HG03095 (cell line): ENCODE data around the gene C13orf42.

Source experiments
- ATAC-seq: cut with Tn5 transposase; IDR thresholded peaks from one replicate; pipeline ENCODE4 v1.9.1; 2021; ENCODE audit warnings: moderate library complexity; ENCODE audit not compliant: unreplicated experiment

The C13orf42 gene

DNA sequence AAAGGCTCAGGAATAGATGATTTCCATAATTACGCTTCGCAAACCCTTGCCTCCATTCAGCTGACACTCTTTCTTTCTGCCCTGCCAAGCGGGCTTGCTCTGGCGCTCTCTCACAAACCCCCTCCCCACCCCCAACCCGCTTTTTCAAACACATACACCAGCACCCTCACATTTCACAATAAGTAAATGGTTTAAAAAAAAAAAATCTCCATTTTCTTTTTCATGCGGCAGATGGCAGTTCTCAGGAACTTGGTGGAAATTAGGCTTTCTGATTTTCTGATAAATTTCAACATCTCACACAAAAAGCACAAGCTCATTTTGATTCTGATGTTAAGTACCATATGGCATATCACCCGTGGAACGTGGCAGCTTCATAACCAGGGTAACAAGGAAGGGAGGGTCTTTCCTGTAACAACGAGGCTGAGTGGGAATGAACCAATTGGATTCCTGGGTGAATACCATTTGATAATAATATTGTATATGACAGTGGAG, 43.8 kb downstream of the C13orf42 start:
- ATAC-seq, result no peak

DNA sequence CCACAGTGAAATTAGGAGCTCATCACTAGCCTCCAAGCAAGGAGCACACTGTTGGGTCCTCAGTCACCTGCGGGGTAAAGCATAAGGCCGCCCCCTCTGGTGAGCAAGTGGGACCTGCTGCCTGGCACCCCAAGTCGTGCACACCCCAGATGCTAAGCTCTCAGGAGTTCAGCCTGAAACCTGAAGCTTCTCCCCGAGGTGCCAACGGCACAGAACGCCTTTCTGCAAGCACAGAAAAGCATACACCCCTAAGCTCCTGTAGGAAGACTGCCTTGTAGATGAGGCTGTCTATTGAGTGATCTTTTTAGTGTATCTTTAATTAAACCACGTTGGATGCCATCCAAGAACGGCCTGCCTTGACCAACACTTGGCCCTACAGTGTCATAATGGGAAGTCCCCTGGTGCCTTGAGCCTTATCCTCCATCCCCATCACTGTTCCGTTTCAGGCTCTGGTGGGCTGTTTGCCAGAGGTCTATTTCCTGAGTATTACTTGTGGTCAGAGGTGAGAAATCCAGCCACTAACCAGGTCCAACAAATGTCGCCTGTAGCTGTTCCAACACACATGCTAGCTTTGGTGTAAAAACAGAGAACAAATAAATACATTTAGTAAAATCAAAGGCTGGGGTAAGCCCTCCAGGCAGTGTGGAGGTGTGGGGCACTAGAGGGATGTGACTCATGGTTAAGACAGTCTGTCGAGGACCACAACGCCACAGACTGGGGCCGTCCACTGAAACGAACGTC, 44.8 kb downstream of the C13orf42 start:
- no peak for ATAC-seq

DNA sequence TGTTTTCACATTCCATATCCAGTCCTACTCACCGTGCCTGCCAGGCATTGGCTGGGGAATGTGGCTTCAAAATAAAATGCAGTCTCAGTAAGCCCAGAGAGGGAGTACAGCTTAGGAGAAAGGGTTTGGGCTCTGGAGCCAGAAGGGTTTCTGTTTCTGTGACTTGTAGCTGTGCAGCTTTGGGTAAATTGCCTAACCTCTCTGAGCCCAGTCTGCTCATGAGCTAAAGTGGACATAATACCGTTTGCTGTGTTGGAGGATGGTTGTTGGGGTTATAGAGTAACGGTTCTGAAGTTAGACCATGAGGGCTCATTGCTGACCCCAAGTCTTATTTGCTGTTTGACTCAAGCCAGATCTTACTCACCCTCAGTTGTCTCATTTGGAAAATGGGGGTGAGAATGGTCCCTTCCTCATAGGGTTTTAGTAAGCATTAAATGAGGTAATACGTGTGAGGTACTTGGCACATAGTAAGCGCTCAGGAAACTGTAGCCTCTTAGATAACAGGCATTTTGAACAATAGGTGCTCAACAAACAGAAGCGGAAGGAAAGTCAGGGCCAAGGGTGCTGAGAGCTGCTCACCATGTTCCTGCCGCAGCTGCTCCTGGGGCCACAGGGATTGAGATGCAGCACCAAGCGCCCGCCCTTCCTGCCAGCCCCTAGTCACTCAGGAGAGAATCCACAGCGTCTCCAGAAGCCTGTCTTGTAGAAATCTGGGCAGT, 45.5 kb downstream of the C13orf42 start:
- ATAC-seq, result no peak

DNA sequence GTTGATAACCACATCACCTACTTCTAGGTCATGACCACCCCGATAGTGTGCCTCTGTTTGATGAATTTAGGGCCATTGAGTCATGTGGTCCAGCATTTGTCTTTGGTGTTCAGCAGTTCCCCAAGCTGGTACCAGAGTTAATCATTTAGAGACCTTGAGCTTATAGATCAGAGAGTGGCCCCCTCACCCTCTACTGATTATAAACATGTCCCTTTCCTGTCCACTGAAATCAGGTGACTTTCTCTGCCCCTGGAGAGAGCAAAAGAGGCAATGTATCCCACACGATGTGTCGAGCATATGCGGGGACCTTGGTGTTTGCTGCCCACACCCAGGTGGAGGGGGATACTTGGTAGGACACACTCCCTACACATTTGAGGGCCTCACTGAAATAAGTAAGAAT, 46.3 kb downstream of the C13orf42 start:
- no peak for ATAC-seq

DNA sequence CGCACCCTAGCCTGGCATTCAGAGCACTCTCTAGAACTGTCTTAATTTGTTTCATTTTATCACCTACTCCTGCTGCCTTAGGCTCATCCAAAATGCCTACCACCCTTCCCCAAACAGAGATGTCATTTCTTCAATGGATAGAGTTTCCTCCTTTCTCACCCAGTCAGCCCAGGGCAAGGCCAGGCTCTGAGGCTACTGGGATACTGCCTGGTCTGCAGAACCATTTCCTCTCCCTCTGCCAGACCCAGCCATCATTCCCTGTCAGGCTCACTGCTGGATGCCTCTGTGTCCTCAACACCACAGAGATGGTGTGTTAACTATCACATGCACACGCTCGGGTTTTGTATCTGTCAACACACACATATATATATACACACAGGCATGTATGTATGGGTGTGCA, 47.2 kb downstream of the C13orf42 start:
- no peak for ATAC-seq

DNA sequence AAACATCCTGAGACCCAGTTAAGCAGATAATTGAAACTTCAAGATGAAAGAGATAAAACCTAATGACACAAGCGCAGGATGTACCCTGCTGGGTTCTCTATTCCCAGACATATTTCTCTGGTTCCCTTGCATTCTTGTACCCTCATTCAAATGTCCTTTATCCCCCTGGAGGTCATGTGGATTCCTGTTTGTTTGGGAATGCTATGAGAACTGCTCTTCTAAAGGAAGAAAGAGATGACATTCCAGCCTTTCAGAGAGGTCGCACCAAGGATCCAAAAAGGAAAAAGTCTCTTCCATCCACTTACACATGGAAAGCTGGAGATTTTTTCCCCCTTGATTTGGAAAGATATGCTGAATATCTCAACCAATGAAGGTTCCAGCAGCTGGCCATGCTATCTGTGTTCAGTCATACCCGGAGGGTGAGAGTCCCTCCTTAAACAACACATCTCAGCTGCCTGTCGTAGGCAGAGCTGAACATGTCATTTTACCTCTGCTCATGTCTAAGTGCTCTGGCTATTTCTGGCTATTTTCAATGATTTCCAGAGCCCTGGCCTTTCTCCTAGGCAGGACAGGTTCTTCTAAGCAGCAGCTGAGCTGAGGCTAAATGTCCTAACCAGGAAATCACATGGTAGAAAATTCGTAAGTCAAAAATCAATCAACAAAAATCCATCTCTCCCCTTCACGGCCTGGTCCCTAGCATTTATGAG, 52.5 kb downstream of the C13orf42 start:
- no peak for ATAC-seq

DNA sequence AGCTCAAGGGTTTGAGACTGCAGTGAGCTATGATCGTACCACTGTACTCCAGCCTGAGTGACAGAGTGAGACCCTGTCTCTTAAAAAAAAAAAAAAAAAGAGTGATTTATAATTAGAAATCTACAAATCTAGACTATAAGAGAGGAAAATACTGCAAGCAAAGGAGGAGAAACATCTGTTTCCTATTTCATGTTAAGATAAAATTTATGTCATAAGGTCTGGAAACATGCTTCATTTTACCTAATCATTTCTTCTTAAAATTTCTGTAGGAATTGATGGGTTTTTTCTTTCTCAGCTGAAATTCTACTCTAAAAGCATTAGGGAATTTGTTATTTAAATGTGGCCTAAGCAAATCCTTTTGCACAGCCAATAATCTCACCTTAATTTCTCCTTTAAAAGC, 53.2 kb downstream of the C13orf42 start:
- no peak for ATAC-seq

DNA sequence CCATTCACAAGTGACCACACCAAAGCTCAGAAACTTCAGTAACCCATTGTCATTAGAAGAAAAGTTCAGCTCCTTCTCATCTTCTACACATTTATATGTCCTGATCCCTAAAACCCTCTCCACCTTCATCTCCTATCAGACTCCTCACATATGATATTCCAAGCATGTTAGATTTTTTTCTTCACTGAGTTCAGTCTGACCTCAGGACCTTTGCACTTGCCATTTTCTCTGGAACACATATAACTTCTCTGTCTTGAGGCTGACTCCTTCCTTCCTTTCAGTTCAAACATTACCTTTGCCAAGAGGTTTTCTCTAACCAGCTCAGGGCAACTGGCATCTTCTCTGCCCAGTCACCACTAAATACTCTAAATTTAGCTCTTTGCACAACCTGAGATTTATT, 54.1 kb downstream of the C13orf42 start:
- ATAC-seq, result no peak

DNA sequence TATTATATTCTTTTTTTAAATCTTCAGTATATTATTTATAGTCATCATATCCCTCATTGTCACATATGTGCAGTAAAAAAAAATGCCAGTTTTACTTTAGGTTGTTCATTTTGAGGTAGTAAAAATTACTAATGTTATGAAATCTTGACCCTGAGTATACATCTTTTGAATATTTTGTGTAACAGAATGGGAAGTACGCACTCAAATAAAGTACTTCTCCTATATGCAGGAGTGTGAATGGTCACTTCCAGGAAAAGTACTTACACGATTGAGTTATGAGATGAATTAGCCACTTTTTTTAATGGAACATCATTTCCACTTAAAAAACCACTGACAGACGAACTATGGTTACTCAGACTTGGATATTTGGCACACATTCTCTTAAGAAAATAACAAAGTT, 58.5 kb downstream of the C13orf42 start:
- no peak for ATAC-seq

DNA sequence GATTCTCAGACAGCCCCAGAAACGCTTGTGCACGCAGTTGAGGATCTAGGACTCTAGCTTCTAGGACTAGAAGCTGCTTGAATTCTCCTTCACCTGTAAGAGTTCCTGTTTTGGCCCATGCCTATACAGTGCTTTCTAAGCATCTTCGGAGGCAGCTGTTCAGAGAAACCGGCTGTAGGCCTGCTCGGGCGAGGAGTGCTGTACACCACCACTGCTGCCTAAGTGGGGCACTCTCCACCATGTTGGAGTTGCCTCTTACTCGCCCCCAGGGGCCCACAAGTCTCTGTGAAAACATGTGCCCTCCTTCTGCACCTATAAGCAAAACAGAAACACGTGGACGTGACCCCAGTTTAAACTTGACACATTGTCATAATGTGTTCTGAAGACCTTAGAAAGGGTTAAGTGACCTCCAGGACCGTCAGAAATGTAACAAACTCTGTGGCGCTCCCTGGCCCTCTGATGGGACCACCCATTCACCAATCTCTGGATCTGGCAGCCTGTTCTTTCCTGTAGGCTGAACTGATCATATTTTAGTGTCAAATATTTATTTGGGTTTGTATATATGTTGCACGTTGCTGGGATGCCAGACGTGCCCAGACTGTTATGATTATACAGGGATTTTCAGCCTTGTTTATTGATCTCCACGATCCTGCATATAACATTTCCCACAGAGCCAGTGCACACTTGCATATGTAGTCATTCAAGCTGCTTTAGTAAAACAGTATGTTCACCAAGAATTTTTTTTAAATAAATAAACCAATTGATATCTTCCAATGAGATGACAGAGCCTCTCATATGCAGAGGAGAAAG, 60.8 kb downstream of the C13orf42 start:
- ATAC-seq, result no peak

DNA sequence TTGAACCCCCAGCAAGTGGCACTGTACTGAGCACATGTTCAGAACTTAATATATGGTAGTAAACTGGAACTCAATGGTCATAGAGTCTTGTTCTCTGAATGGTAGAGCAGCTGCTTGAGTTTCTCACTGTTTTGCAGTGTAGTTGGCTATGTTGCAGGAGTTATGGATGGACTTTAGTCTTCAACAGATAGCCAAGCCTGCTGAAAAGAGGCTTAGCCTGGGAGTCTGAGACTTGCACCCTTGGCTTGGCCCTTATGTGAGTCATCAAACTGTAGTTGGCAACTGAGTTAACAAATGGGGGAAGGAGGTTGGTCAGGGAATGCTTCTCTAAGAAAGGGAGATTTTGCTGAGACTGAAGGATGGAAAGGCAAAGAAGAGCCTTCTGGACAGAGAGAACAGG, 62.5 kb downstream of the C13orf42 start:
- no peak for ATAC-seq

DNA sequence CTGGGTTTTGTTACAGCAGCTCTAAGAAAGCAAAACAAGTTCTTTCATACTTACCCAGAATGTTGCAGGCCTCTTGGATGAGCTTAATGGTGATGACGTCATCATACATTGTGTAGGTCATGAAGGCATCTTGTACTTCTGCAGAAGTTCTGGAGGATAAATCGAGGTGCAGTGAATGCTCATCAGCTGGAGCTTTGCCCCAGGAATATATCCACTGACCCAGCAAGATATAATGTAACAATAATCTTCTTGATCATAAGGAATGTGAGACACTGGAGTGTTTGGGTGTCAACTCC, 63.0 kb downstream of the C13orf42 start:
- no peak for ATAC-seq

DNA sequence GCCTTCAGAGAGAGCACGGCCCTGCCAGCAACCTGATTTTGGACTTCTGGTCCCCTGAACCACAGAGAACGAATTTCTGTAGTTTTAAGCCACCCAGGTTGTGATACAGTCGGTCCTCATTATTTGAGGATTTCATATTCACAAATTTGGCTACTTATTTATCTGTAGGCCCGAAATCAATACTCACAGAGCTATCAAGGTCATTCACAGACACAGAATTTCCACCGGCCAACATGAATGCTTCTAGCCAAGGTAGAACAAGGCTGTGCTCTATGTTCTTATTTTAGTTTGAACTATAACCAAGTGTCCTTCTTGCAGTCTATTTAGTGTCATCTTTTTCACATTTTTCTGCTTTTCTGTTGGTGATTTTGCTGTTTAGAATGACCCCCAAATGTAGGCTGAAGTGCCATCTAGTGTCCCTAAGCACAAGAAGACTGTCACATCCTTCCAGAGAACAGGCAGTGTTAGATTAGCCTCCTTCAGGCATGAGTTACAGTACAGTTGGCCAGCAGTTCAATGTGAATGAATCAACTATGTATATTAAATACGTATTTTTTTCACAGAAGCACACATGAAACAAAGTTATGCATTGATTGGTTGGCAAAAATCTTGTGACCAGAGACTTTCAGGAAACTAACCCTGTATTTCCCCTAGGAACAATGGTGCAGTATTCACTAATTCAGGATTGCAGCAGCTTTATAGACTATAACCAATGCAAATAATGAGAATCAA, 63.5 kb downstream of the C13orf42 start:
- ATAC-seq, result no peak

DNA sequence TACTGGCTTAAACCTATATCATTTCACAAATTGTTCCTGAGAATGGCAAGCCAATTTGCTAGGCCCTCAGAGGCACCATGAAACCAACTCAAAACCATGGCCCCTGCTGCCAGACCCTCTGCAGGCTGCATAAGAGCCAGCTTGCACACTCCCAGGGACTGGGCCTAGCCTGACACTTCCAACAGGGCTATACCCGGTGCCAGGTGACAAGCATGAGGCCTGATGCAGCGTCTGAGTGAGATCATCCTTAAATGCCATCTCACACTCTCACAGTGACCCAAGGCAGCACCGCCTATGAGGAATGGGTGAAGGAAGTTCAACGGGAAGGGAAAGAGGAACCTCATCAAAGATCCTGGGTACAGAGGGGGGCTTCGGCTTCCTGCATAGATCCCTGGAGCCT, 65.6 kb downstream of the C13orf42 start:
- no peak for ATAC-seq

DNA sequence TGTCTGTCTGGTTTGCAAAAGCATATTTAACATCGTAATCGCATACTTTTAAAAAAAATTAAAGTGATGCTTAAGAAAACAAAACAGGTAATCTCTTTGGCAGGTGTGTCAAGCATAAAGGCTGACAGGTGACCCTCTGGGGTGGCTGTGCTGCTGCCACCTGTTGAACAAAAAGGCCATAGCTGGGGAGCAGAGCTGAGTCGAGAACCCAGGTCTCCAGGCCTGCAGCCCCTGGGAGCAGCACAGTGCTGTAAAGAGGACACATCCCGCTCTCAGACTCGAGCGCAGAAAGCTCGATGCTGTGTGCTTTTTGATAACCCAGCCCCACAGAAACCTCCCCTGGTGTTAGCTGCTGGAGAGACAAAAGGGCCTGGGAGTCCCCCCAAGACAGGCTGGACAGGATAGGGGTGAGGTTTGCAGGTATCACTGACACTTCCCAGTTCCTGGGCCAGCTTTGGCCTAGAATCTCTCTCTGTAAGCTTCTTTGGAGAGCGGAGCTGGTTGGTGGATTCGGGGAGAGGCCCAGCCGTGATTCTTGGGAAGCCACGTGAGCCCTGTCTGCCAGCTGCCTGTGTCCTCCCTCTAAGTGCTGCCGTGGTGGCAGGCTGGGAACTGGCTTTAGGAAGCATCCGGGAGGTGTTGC, 66.9 kb downstream of the C13orf42 start:
- ATAC-seq, result no peak

DNA sequence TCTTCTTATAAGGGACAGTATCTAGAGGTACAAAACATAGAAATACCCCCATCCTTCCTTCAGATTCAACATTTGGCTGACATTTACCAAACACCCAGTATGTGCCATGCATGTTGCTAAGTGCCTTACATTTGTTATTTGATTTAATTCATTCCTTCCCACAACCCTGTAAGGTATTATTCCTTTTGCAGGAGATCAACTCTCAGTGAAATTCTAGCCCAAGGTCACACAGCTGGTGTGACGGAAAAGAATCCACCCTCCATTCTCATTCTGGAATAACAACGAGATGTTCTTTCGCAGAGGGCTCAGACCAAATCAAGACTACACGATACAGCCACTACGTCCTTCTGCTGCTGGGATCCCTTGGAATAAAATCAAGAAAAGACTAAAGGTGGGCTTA, 67.8 kb downstream of the C13orf42 start:
- ATAC-seq, result no peak

DNA sequence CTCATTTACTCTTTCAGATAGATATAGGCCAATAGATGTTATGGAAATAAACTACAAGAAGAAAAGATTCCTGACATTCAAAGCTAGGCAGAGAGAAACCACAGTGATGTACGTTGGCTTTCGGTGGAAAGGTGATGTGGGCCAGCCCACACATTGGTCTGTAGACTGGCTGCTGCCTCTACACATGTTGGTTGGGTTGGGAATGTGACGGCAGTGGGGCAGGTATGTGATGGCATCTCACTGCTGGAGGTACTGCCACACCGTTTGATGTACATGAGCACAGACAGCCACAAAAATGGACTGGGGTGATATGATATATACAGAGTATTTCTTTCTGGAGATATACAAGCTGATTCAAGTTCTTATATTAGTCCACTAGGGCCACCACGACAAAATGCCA, 69.4 kb downstream of the C13orf42 start:
- no peak for ATAC-seq

DNA sequence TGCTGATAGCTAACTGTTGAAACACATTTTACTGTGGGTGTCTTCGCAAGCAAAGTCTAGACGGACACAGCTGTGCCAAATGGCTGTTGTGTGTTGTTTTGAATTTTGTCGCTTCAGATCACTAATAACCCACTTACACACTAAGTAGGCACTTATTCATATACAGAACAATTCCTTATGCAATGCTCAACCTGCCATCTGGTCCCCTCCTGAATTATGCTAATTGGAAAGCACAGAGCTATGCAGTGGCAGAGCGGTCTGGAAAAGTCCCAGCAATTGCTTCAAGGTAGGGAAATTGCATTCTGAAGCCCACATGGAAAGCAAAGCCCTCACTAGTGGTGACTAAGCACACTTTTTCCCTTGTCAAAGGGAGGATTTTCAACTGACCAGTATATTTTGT, 69.9 kb downstream of the C13orf42 start:
- no peak for ATAC-seq

DNA sequence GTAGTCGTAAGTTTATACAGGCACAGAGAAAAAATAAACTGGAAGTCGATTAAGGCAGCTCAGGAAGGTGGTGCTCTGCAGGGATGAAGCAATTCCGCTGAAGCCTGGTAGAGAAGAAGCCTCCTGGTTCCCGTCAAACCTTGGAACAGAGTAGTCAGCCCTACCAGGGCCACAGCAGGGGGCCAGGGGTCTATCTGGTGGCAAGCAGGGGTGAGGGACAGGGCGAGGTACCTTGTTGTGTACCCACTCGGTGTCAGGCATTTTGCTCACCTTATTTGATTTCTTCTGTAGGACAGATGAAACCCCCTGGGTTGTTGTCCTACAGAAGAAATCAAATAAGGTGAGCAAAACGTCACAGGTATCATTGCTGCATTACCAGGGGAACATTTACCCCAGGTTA, 70.6 kb downstream of the C13orf42 start:
- no peak for ATAC-seq

DNA sequence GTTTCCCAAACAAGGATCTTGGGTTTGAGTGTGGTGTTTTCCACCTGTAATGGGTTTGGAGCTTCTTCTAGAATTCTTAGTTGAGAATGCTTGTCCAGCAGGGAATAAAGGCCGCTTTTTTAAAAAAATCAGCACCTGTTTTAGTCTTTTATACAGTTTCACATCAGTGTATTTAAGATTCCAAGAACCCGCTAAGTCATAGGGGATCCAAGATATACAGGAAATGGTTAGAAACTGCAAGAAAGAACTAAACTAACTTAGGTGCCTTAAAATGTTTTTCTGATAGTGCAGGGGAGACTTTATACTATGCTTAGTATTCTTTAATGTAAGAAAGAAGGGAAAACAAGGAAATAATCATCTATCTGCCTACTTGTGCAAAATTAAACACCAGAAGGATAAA, 74.7 kb downstream of the C13orf42 start:
- ATAC-seq, result no peak
